Karpas-422 (cell line): Measurements from ENCODE around the gene NFXL1. TPM values are rescaled to one million over a fixed set of nuclear protein-coding genes. Genes with fewer than 3 reads are reported as not detected.

ENCODE experiments used
- DNase-seq: peaks from one replicate; pipeline ENCODE4 v3.0.0-alpha.2; 2015
- H2AFZ ChIP-seq: fragments of 200-600 bp; sonication (generic); 2 replicates; pipeline ENCODE4 v1.6.1; 2014; ENCODE audit warnings: antibody characterized with exemption, low read length, mixed read lengths
- H3K27ac ChIP-seq: fragments of 200-600 bp; sonication (generic); 2 replicates; pipeline ENCODE4 v1.5.1; 2014; ENCODE audit warnings: mild to moderate bottlenecking, low read length, moderate library complexity
- H3K27me3 ChIP-seq: fragments of 200-600 bp; sonication (generic); 2 replicates; pipeline ENCODE4 v1.6.1; 2014; ENCODE audit warnings: low read length, mixed read lengths
- H3K36me3 ChIP-seq: fragments of 200-600 bp; sonication (generic); 2 replicates; pipeline ENCODE4 v1.6.1; 2014; ENCODE audit warnings: low read length, mixed read lengths; ENCODE audit not compliant: insufficient read depth
- H3K4me1 ChIP-seq: fragments of 200-600 bp; sonication (generic); 2 replicates; pipeline ENCODE4 v1.6.1; 2014; ENCODE audit warnings: mild to moderate bottlenecking, low read length, mixed read lengths
- H3K4me2 ChIP-seq: fragments of 200-600 bp; sonication (generic); 2 replicates; pipeline ENCODE4 v1.6.1; 2014; ENCODE audit warnings: low read length, low read depth, mild to moderate bottlenecking; ENCODE audit not compliant: poor library complexity, severe bottlenecking
- H3K4me3 ChIP-seq: fragments of 200-600 bp; sonication (generic); 2 replicates; pipeline ENCODE4 v1.5.1; 2014; ENCODE audit warnings: mild to moderate bottlenecking, antibody characterized with exemption, low read length, mixed read lengths
- H3K79me2 ChIP-seq: fragments of 200-600 bp; sonication (generic); 2 replicates; pipeline ENCODE4 v1.6.1; 2014; ENCODE audit warnings: mild to moderate bottlenecking, low read length, mixed read lengths
- H3K9ac ChIP-seq: fragments of 200-600 bp; sonication (generic); 2 replicates; pipeline ENCODE4 v1.6.0; 2014; ENCODE audit warnings: low read length
- H3K9me2 ChIP-seq: fragments of 200-600 bp; sonication (generic), shearing (Covaris generic); replicated peaks from 2 replicates; pipeline ENCODE4 v1.6.0; 2014; ENCODE audit warnings: mild to moderate bottlenecking, low read length, moderate library complexity; ENCODE audit not compliant: insufficient read depth
- H3K9me3 ChIP-seq: fragments of 300-700, 200-600 bp; sonication (generic); 2 replicates; pipeline ENCODE4 v1.6.1; 2014; ENCODE audit warnings: low read length, mixed read lengths
- H4K20me1 ChIP-seq: fragments of 200-600 bp; sonication (generic); 2 replicates; pipeline ENCODE4 v1.6.1; 2014; ENCODE audit warnings: mild to moderate bottlenecking, antibody characterized with exemption, low read length, low read depth; ENCODE audit not compliant: insufficient read depth
- total RNA-seq: library from RNA; depleted of rRNA; stranded (reverse); fragments of >200 nt; shearing (Covaris generic); gene quantifications from 2 replicates; pipeline ENCODE4 v1.2.3, GENCODE V29; 2014; ENCODE audit warnings: low replicate concordance

Gene NFXL1
- total RNA-seq, 1 experiment from 2014 or later = 41.1 TPM

GRCh38 chr4:47824840-47825239 lies 89.5 kb downstream of the NFXL1 start:
- no peaks in the 10 kb centered on the region for H4K20me1 ChIP-seq
- no peak overlapping the region for H3K27ac ChIP-seq
- H3K4me1 ChIP-seq = 0 out of 2 replicates have a peak, but pooled peaks cover 2% of the 10 kb centered on the region
- H3K9me3 ChIP-seq = no peaks in the 10 kb centered on the region
- no peak for DNase-seq
- H3K27me3 ChIP-seq = no peaks in the 10 kb centered on the region
- H3K79me2 ChIP-seq = no peaks in the 10 kb centered on the region
- no peak overlapping the region for H3K4me2 ChIP-seq
- no peak overlapping the region for H2AFZ ChIP-seq
- H3K4me3 ChIP-seq = no peak overlapping the region
- no peaks in the 10 kb centered on the region for H3K36me3 ChIP-seq
- H3K9ac ChIP-seq = no peak overlapping the region
- no peaks in the 10 kb centered on the region for H3K9me2 ChIP-seq

GRCh38 chr4:47819178-47819577 lies 95.2 kb downstream of the NFXL1 start:
- Histone ChIP-seq H3K9me3 (no peaks in the 10 kb centered on the region), H4K20me1 (no peaks in the 10 kb centered on the region), H3K4me3 (no peak overlapping the region), H3K4me2 (no peak overlapping the region), H3K79me2 (no peaks in the 10 kb centered on the region), H2AFZ (no peak overlapping the region), H3K27me3 (no peaks in the 10 kb centered on the region), H3K36me3 (no peaks in the 10 kb centered on the region), H3K27ac (no peak overlapping the region), H3K4me1 (peaks cover 10% of the 10 kb centered on the region), H3K9me2 (no peaks in the 10 kb centered on the region), H3K9ac (no peak overlapping the region)
- DNase-seq = no peak

- Histone ChIP-seq H3K27ac (no peak overlapping the region), H3K9ac (no peak overlapping the region), H2AFZ (no peak overlapping the region), H3K4me2 (no peak overlapping the region), H4K20me1 (no peaks in the 10 kb centered on the region), H3K9me3 (no peaks in the 10 kb centered on the region), H3K79me2 (no peaks in the 10 kb centered on the region), H3K4me3 (no peak overlapping the region), H3K9me2 (no peaks in the 10 kb centered on the region), H3K27me3 (no peaks in the 10 kb centered on the region), H3K4me1 (peaks cover 18% of the 10 kb centered on the region), H3K36me3 (no peaks in the 10 kb centered on the region)
- DNase-seq = no peak
Observed at GRCh38 chr4:47817275-47817674, 97.1 kb downstream of the NFXL1 start.

GRCh38 chr4:47816748-47817147 lies 97.6 kb downstream of the NFXL1 start:
- no peaks in the 10 kb centered on the region for H3K79me2 ChIP-seq
- H3K9me2 ChIP-seq = no peaks in the 10 kb centered on the region
- H3K4me1 ChIP-seq = peaks cover 18% of the 10 kb centered on the region
- H3K27me3 ChIP-seq = no peaks in the 10 kb centered on the region
- H3K4me2 ChIP-seq = no peak overlapping the region
- no peak overlapping the region for H3K9ac ChIP-seq
- no peak overlapping the region for H3K27ac ChIP-seq
- H3K4me3 ChIP-seq = no peak overlapping the region
- DNase-seq = no peak
- H3K36me3 ChIP-seq = no peaks in the 10 kb centered on the region
- H2AFZ ChIP-seq = no peak overlapping the region
- H4K20me1 ChIP-seq = no peaks in the 10 kb centered on the region
- H3K9me3 ChIP-seq = no peaks in the 10 kb centered on the region

- Histone ChIP-seq H3K9me2 (no peaks in the 10 kb centered on the region), H3K4me2 (no peak overlapping the region)
Observed at GRCh38 chr4:47814618-47815295, 99.6 kb downstream of the NFXL1 start.

GRCh38 chr4:47809654-47810203 lies 104.7 kb downstream of the NFXL1 start:
- H3K36me3 ChIP-seq = no peaks in the 10 kb centered on the region
- H3K27ac ChIP-seq = no peak overlapping the region
- H3K9me3 ChIP-seq = no peaks in the 10 kb centered on the region
- peaks cover 11% of the 10 kb centered on the region for H3K4me1 ChIP-seq
- H4K20me1 ChIP-seq = no peaks in the 10 kb centered on the region
- no peaks in the 10 kb centered on the region for H3K9me2 ChIP-seq
- H3K4me2 ChIP-seq = no peak overlapping the region
- no peak overlapping the region for H2AFZ ChIP-seq
- DNase-seq = no peak
- H3K27me3 ChIP-seq = no peaks in the 10 kb centered on the region
- H3K9ac ChIP-seq = no peak overlapping the region
- no peak overlapping the region for H3K4me3 ChIP-seq
- no peaks in the 10 kb centered on the region for H3K79me2 ChIP-seq

More at GRCh38 chr4:47814618-47815295, 99.6 kb downstream of the NFXL1 start:
- no peaks in the 10 kb centered on the region for H3K9me3 ChIP-seq
- peaks cover 18% of the 10 kb centered on the region for H3K4me1 ChIP-seq
- no peak overlapping the region for H3K27ac ChIP-seq
- H3K36me3 ChIP-seq = no peaks in the 10 kb centered on the region
- no peak overlapping the region for H3K9ac ChIP-seq
- no peak for DNase-seq
- no peak overlapping the region for H3K4me3 ChIP-seq
- no peaks in the 10 kb centered on the region for H4K20me1 ChIP-seq
- no peak overlapping the region for H2AFZ ChIP-seq
- no peaks in the 10 kb centered on the region for H3K27me3 ChIP-seq
- no peaks in the 10 kb centered on the region for H3K79me2 ChIP-seq

- Histone ChIP-seq H3K36me3 (no peaks in the 10 kb centered on the region), H4K20me1 (no peaks in the 10 kb centered on the region), H3K27ac (no peak overlapping the region), H3K79me2 (no peaks in the 10 kb centered on the region), H3K4me3 (no peak overlapping the region), H3K4me2 (no peak overlapping the region), H3K9me2 (no peaks in the 10 kb centered on the region), H3K4me1 (peaks cover 3% of the 10 kb centered on the region), H2AFZ (no peak overlapping the region), H3K9ac (no peak overlapping the region), H3K9me3 (no peaks in the 10 kb centered on the region), H3K27me3 (no peaks in the 10 kb centered on the region)
- DNase-seq = no peak
Observed at GRCh38 chr4:47804598-47804997, 109.8 kb downstream of the NFXL1 start.

- Histone ChIP-seq H3K36me3 (no peaks in the 10 kb centered on the region), H3K4me1 (peaks cover 3% of the 10 kb centered on the region), H2AFZ (no peak overlapping the region), H3K9me3 (no peaks in the 10 kb centered on the region), H4K20me1 (no peaks in the 10 kb centered on the region), H3K4me3 (no peak overlapping the region), H3K27ac (no peak overlapping the region), H3K9ac (no peak overlapping the region), H3K4me2 (no peak overlapping the region), H3K27me3 (no peaks in the 10 kb centered on the region), H3K9me2 (no peaks in the 10 kb centered on the region), H3K79me2 (no peaks in the 10 kb centered on the region)
- DNase-seq = no peak
Observed at GRCh38 chr4:47801481-47802002, 112.8 kb downstream of the NFXL1 start.
